Breast epithelium (tissue), 3 donors: ENCODE results near the gene E2F7.

Experiments used
- CTCF ChIP-seq, 3 donors: fragments of 450-650 bp; IDR thresholded peaks; one replicate each; pipeline ENCODE4 v1.5.1; 2016 to 2017; ENCODE audit warnings: antibody characterized with exemption in 3 of 3, mild to moderate bottlenecking in 3 of 3, moderate library complexity in 3 of 3
- POLR2A ChIP-seq: fragments of 450-650 bp; IDR thresholded peaks from one replicate; pipeline ENCODE4 v1.6.1; 2016; ENCODE audit warnings: antibody characterized with exemption, mild to moderate bottlenecking, moderate library complexity
- POLR2AphosphoS5 ChIP-seq, 3 donors: sonication (generic); formaldehyde crosslinking; IDR thresholded peaks; one replicate each; pipeline ENCODE4 v1.6.1; 2017; ENCODE audit warnings: antibody characterized with exemption in 3 of 3

GRCh38 chr12:77113971-77114370 is 48.6 kb upstream of the E2F7 start:
- no peak for TF ChIP-seq POLR2A
- no peak for TF ChIP-seq CTCF (IDR thresholded peaks at IDR 0.05)
- no peak for TF ChIP-seq POLR2AphosphoS5 (IDR thresholded peaks at IDR 0.05)
